CD4-positive, alpha-beta T cell treated with Interleukin-12 subunit alpha and Interleukin-12 subunit beta, for 1 hour (primary cell): ENCODE measurements around the gene TMEM79.

ENCODE experiments used
- DNase-seq: peaks from one replicate; pipeline ENCODE4 v3.0.0-alpha.2; 2020

Gene TMEM79

GRCh38 chr1:156263288-156263655, 20.9 kb upstream of the TMEM79 start:
- no peak for DNase-seq

- DNase-seq = no peak
Measured at GRCh38 chr1:156266051-156266450, 18.1 kb upstream of the TMEM79 start.

GRCh38 chr1:156268336-156268735, 15.8 kb upstream of the TMEM79 start:
- no peak for DNase-seq

- no peak for DNase-seq
Measured at GRCh38 chr1:156270314-156270713, 13.8 kb upstream of the TMEM79 start.

- no peak for DNase-seq
Measured at GRCh38 chr1:156276532-156276931, 7.6 kb upstream of the TMEM79 start.

- DNase-seq = no peak
Measured at GRCh38 chr1:156276966-156277381, 7.2 kb upstream of the TMEM79 start.

GRCh38 chr1:156279837-156280236, 4.3 kb upstream of the TMEM79 start:
- DNase-seq = no peak

GRCh38 chr1:156281281-156281680, 2.8 kb upstream of the TMEM79 start:
- peak; percentile 27 for DNase-seq

GRCh38 chr1:156281693-156282478, 2.2 kb upstream of the TMEM79 start:
- DNase-seq = peak; percentile 9

GRCh38 chr1:156282479-156283222, 1.5 kb upstream of the TMEM79 start, which contains the start of gene SMG5:
TSS of gene SMG5 (minus strand) at chr1:156282825. CDS start at chr1:156282680, 145 bp downstream.
- DNase-seq = peak; percentile 98

GRCh38 chr1:156283521-156283920, 604 bp upstream of the TMEM79 start:
- no peak for DNase-seq

- DNase-seq = no peak
Measured at GRCh38 chr1:156284757-156285156, 632 bp downstream of the TMEM79 start.

GRCh38 chr1:156285437-156285836, 1.3 kb downstream of the TMEM79 start:
- DNase-seq = no peak

GRCh38 chr1:156286061-156286460, 1.9 kb downstream of the TMEM79 start:
- DNase-seq = no peak

- no peak for DNase-seq
Measured at GRCh38 chr1:156289857-156290256, 5.7 kb downstream of the TMEM79 start.

- DNase-seq = peak; percentile 21
Measured at GRCh38 chr1:156291226-156292061, 7.3 kb downstream of the TMEM79 start.

GRCh38 chr1:156293098-156293434, 8.9 kb downstream of the TMEM79 start:
- DNase-seq = no peak

GRCh38 chr1:156293895-156294294, 9.8 kb downstream of the TMEM79 start:
- no peak for DNase-seq

- peak; percentile 61 for DNase-seq
Measured at GRCh38 chr1:156295391-156295947, 11.3 kb downstream of the TMEM79 start, which contains the start of gene GLMP. TSS of gene GLMP (minus strand) at chr1:156295679. CDS start at chr1:156295645, 34 bp downstream.

GRCh38 chr1:156298852-156299357, 14.8 kb downstream of the TMEM79 start, which contains the start of gene VHLL:
TSS of gene VHLL (minus strand) at chr1:156299307. CDS start at chr1:156299189, 118 bp downstream.
- no peak for DNase-seq

- no peak for DNase-seq
Measured at GRCh38 chr1:156303241-156303640, 19.1 kb downstream of the TMEM79 start.

GRCh38 chr1:156305215-156305614, 21.1 kb downstream of the TMEM79 start:
- no peak for DNase-seq

- no peak for DNase-seq
Measured at GRCh38 chr1:156308078-156308477, 24.0 kb downstream of the TMEM79 start.
